ENCODE measurements around the gene BPIFA2. TPM values are rescaled to one million over a fixed set of nuclear protein-coding genes. Genes with fewer than 3 reads are reported as not detected.

Gene BPIFA2
- total and polyA plus RNA-seq, 10 of the 15 experiments (the other 5 are each of a cell fraction or from before 2014, with no cell fraction given) = not detected

DNA sequence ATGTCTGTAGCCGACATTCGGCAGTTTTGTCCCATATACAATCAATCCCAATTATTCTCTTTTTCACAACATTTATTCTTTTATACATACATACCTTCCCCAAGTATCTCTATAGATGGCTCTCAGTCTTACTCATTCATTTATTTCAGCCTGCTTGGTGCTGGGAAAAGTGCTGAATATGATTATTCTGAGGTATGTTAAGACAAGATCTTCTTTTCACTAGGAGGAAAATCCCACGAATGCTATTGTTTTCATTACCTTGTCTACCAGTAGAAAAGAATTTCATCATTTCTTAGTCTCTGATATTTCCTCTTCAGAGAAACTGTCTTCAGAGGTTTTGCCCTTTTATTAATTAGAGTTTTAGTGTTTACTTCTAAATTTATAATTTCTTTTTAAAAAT is 35.5 kb downstream of the BPIFA2 start:
- peaks cover 0 to 1% of the 10 kb centered on the region in 2 experiments; a peak in 3 of 4 replicates for H3K27me3 ChIP-seq (replicated peaks in 1 of 2; ENCODE audit: control insufficient read depth in 2 of 2, insufficient read depth in 2 of 2, low read length in 1 of 2)
- no peak overlapping the region for H3K4me3 ChIP-seq
- ATAC-seq = no peak
- no peak overlapping the region for H2AFZ ChIP-seq (ENCODE audit: control insufficient read depth, low read depth, low read length)
- CTCF ChIA-PET = interaction anchor here (0.6 to 0.7 kb wide), 2 partner anchors 107 to 133 kb away, joined by 3 read pairs; no protein-coding TSS in a partner anchor
- POLR2A ChIA-PET = no interaction called here
- H3K36me3 ChIP-seq (ENCODE audit: control insufficient read depth in 2 of 2, insufficient read depth in 2 of 2, low read length in 1 of 2) = no peaks in the 10 kb centered on the region
- intact Hi-C loops (cut with micrococcal nuclease; ENCODE audit: unreplicated experiment) = no loop called here
- no peak for FAIRE-seq
- no peak for TF ChIP-seq ZSCAN29 (IDR thresholded peaks at IDR 0.05)
- TF ChIP-seq, protein P1, sequence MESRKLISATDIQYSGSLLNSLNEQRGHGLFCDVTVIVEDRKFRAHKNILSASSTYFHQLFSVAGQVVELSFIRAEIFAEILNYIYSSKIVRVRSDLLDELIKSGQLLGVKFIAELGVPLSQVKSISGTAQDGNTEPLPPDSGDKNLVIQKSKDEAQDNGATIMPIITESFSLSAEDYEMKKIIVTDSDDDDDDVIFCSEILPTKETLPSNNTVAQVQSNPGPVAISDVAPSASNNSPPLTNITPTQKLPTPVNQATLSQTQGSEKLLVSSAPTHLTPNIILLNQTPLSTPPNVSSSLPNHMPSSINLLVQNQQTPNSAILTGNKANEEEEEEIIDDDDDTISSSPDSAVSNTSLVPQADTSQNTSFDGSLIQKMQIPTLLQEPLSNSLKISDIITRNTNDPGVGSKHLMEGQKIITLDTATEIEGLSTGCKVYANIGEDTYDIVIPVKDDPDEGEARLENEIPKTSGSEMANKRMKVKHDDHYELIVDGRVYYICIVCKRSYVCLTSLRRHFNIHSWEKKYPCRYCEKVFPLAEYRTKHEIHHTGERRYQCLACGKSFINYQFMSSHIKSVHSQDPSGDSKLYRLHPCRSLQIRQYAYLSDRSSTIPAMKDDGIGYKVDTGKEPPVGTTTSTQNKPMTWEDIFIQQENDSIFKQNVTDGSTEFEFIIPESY (IDR thresholded peaks at IDR 0.05) = no peak
- no peak for TF ChIP-seq HCFC1 (IDR thresholded peaks at IDR 0.05; ENCODE audit: low read length)
- TF ChIP-seq EGR1 (IDR thresholded peaks at IDR 0.05; ENCODE audit: borderline replicate concordance in 1 of 2, low read depth in 2 of 2, low read length in 2 of 2) = no peak
- no peak for TF ChIP-seq ZNF274 (IDR thresholded peaks at IDR 0.05; ENCODE audit: insufficient read depth, insufficient read length)
- no peak for TF ChIP-seq HDAC2 (IDR thresholded peaks at IDR 0.05)
- TF ChIP-seq, protein P2, sequence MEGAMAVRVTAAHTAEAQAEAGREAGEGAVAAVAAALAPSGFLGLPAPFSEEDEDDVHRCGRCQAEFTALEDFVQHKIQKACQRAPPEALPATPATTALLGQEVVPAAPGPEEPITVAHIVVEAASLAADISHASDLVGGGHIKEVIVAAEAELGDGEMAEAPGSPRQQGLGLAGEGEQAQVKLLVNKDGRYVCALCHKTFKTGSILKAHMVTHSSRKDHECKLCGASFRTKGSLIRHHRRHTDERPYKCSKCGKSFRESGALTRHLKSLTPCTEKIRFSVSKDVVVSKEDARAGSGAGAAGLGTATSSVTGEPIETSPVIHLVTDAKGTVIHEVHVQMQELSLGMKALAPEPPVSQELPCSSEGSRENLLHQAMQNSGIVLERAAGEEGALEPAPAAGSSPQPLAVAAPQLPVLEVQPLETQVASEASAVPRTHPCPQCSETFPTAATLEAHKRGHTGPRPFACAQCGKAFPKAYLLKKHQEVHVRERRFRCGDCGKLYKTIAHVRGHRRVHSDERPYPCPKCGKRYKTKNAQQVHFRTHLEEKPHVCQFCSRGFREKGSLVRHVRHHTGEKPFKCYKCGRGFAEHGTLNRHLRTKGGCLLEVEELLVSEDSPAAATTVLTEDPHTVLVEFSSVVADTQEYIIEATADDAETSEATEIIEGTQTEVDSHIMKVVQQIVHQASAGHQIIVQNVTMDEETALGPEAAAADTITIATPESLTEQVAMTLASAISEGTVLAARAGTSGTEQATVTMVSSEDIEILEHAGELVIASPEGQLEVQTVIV (IDR thresholded peaks at IDR 0.05; ENCODE audit: borderline replicate concordance, partially characterized antibody) = no peak
- TF ChIP-seq HDGF (IDR thresholded peaks at IDR 0.05) = no peak
- TF ChIP-seq CBFB (IDR thresholded peaks at IDR 0.05; ENCODE audit: low read depth) = no peak
- TF ChIP-seq MTA3 (IDR thresholded peaks at IDR 0.05; ENCODE audit: borderline replicate concordance, low read length) = no peak
- TF ChIP-seq SMAD5 (IDR thresholded peaks at IDR 0.05; ENCODE audit: low read depth) = no peak
- TF ChIP-seq, protein P3, sequence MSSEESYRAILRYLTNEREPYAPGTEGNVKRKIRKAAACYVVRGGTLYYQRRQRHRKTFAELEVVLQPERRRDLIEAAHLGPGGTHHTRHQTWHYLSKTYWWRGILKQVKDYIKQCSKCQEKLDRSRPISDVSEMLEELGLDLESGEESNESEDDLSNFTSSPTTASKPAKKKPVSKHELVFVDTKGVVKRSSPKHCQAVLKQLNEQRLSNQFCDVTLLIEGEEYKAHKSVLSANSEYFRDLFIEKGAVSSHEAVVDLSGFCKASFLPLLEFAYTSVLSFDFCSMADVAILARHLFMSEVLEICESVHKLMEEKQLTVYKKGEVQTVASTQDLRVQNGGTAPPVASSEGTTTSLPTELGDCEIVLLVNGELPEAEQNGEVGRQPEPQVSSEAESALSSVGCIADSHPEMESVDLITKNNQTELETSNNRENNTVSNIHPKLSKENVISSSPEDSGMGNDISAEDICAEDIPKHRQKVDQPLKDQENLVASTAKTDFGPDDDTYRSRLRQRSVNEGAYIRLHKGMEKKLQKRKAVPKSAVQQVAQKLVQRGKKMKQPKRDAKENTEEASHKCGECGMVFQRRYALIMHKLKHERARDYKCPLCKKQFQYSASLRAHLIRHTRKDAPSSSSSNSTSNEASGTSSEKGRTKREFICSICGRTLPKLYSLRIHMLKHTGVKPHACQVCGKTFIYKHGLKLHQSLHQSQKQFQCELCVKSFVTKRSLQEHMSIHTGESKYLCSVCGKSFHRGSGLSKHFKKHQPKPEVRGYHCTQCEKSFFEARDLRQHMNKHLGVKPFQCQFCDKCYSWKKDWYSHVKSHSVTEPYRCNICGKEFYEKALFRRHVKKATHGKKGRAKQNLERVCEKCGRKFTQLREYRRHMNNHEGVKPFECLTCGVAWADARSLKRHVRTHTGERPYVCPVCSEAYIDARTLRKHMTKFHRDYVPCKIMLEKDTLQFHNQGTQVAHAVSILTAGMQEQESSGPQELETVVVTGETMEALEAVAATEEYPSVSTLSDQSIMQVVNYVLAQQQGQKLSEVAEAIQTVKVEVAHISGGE (CRISPR knock-in tag; IDR thresholded peaks at IDR 0.05) = no peak
- H3K27ac ChIP-seq (ENCODE audit: control insufficient read depth, insufficient read depth) = no peak overlapping the region
- no peaks in the 10 kb centered on the region for H4K20me1 ChIP-seq (ENCODE audit: control insufficient read depth, insufficient read depth)
- RAD21 ChIA-PET (ENCODE audit: unreplicated experiment) = no interaction called here
- no peak overlapping the region for H3K4me2 ChIP-seq (ENCODE audit: control insufficient read depth, insufficient read depth)
- no peaks in the 10 kb centered on the region for H3K9me3 ChIP-seq (replicated peaks; ENCODE audit: control insufficient read depth, insufficient read depth, low read length)
- 43% methylated on average over 3 of the region's 3 CpGs for WGBS (ENCODE audit: insufficient coverage, insufficient replicate concordance, low lambda C conversion rate, missing lambda C conversion rate)
- H3K4me1 ChIP-seq (ENCODE audit: control insufficient read depth, insufficient read depth, low read length) = no peaks in the 10 kb centered on the region
- in situ Hi-C loops (cut with MboI) = no loop called here
- DNase-seq (ENCODE audit: low read depth, low spot score) = no peak
- H3K79me2 ChIP-seq (ENCODE audit: control insufficient read depth, insufficient read depth, low read length) = no peaks in the 10 kb centered on the region
- no peak overlapping the region for H3K9ac ChIP-seq (ENCODE audit: control insufficient read depth, insufficient read depth, low read length)
- BruUV-seq (replicated peaks) = no TSS peak
- SMC1A ChIA-PET (ENCODE audit: uncharacterized antibody, unreplicated experiment) = no interaction called here
